ENCODE data around the gene ELFN2. TPM values are rescaled to one million over a fixed set of nuclear protein-coding genes. Genes with fewer than 3 reads are reported as not detected.

The ELFN2 gene
- total and polyA plus RNA-seq, 4 donors = 0.07 to 0.19 (median 0.08) TPM; not detected in 1

DNA sequence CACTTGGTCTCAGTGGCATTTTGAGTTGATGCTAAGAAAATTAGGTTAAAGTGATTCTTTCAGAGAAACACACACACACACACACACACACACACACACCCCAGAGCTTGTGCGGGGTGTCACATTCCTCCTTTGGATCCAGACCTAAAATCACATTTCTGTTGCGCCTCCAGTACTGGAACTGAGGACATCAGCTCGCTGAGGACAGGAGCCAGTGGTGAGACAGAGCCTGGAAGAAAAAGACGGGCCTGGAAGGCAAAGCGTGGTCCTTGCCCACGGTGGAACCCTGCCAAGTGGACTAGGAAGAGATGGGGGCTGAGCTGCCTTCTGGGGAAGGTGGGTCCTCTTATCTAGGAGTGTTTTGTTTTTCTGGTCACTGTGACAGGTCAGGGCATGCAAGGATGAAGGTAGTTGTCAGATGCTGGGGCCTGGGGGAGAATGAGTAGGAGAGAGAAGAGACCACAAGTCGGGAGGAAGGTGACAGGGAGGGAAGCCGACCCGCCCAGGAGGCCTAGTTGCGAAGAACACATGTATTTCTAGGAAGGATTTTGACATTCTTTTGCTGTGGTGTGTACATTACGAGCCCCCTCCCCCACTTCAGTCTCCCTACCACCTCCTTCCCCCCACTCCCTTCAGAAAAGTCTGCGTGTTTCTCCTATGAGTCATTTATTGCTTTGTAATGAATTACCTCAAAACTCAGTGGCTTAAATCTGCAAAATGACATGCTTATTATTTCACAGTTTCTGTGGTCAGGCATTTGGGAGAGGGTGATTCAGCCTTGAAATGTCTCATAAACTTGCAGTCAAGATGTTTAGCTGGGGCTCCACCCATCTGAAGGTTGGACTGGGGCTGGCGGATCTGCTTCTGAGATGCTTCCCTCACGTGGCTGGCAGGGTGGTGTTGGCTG lies 4.8 kb upstream of the ELFN2 start (continued):
- TF ChIP-seq, protein P1, sequence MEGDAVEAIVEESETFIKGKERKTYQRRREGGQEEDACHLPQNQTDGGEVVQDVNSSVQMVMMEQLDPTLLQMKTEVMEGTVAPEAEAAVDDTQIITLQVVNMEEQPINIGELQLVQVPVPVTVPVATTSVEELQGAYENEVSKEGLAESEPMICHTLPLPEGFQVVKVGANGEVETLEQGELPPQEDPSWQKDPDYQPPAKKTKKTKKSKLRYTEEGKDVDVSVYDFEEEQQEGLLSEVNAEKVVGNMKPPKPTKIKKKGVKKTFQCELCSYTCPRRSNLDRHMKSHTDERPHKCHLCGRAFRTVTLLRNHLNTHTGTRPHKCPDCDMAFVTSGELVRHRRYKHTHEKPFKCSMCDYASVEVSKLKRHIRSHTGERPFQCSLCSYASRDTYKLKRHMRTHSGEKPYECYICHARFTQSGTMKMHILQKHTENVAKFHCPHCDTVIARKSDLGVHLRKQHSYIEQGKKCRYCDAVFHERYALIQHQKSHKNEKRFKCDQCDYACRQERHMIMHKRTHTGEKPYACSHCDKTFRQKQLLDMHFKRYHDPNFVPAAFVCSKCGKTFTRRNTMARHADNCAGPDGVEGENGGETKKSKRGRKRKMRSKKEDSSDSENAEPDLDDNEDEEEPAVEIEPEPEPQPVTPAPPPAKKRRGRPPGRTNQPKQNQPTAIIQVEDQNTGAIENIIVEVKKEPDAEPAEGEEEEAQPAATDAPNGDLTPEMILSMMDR (IDR thresholded peaks at IDR 0.05; ENCODE audit: low read depth, low read length, missing input control) = no peak
- no peak for TF ChIP-seq RXRA (IDR thresholded peaks at IDR 0.05)
- TF ChIP-seq JUND (IDR thresholded peaks at IDR 0.05) = no peak
- TF ChIP-seq HNF4A (conservative IDR thresholded peaks at IDR 0.05) = no peak
- no peak for TF ChIP-seq MAX (IDR thresholded peaks at IDR 0.05)
- no peak for TF ChIP-seq RAD21 (IDR thresholded peaks at IDR 0.05)
- TF ChIP-seq EGR1 (IDR thresholded peaks at IDR 0.05; ENCODE audit: low read depth in 2 of 2) = no peak

GRCh38 chr22:37431366-37431765 lies 4.1 kb upstream of the ELFN2 start:
- 87% methylated on average over 9 of the region's 9 CpGs for WGBS
- Histone ChIP-seq H3K9ac (ENCODE audit: low read depth in 1 of 2, low read length in 2 of 2) (no peak overlapping the region), H3K36me3 (ENCODE audit: control insufficient read depth in 4 of 4, insufficient read depth in 3 of 4, low read depth in 1 of 4, low read length in 3 of 4) (no peaks in the 10 kb centered on the region), H3K9me3 (ENCODE audit: control insufficient read depth in 4 of 4, low read length in 3 of 4) (no peaks in the 10 kb centered on the region), H3K27ac (ENCODE audit: low read depth in 1 of 2, low read length in 2 of 2) (no peak overlapping the region), H3K4me3 (ENCODE audit: low read depth in 1 of 3, low read length in 3 of 3) (no peak overlapping the region), H3K4me1 (ENCODE audit: control insufficient read depth in 4 of 4, insufficient read depth in 4 of 4, low read length in 3 of 4) (peaks cover 2 to 13% (median 6%) of the 10 kb centered on the region in 4 donors), H3K27me3 (ENCODE audit: control insufficient read depth in 4 of 4, insufficient read depth in 4 of 4, low read length in 3 of 4) (no peaks in the 10 kb centered on the region)
- TF ChIP-seq MAX (IDR thresholded peaks at IDR 0.05) = no peak
- no peak for TF ChIP-seq SP1 (IDR thresholded peaks at IDR 0.05)
- no peak for TF ChIP-seq YY1 (IDR thresholded peaks at IDR 0.05)
- TF ChIP-seq, protein P2, sequence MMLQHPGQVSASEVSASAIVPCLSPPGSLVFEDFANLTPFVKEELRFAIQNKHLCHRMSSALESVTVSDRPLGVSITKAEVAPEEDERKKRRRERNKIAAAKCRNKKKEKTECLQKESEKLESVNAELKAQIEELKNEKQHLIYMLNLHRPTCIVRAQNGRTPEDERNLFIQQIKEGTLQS (IDR thresholded peaks at IDR 0.05) = no peak
- TF ChIP-seq, protein P3, sequence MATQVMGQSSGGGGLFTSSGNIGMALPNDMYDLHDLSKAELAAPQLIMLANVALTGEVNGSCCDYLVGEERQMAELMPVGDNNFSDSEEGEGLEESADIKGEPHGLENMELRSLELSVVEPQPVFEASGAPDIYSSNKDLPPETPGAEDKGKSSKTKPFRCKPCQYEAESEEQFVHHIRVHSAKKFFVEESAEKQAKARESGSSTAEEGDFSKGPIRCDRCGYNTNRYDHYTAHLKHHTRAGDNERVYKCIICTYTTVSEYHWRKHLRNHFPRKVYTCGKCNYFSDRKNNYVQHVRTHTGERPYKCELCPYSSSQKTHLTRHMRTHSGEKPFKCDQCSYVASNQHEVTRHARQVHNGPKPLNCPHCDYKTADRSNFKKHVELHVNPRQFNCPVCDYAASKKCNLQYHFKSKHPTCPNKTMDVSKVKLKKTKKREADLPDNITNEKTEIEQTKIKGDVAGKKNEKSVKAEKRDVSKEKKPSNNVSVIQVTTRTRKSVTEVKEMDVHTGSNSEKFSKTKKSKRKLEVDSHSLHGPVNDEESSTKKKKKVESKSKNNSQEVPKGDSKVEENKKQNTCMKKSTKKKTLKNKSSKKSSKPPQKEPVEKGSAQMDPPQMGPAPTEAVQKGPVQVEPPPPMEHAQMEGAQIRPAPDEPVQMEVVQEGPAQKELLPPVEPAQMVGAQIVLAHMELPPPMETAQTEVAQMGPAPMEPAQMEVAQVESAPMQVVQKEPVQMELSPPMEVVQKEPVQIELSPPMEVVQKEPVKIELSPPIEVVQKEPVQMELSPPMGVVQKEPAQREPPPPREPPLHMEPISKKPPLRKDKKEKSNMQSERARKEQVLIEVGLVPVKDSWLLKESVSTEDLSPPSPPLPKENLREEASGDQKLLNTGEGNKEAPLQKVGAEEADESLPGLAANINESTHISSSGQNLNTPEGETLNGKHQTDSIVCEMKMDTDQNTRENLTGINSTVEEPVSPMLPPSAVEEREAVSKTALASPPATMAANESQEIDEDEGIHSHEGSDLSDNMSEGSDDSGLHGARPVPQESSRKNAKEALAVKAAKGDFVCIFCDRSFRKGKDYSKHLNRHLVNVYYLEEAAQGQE (IDR thresholded peaks at IDR 0.05) = no peak
- no peak for TF ChIP-seq GABPA (IDR thresholded peaks at IDR 0.05 in 1 of 2, conservative IDR thresholded peaks at IDR 0.05 in 1 of 2)
- no peak for TF ChIP-seq ZBTB33 (IDR thresholded peaks at IDR 0.05)
- TF ChIP-seq FOXA1 (IDR thresholded peaks at IDR 0.05) = no peak
- no peak for TF ChIP-seq RAD21 (IDR thresholded peaks at IDR 0.05)
- no peak for DNase-seq (ENCODE audit: low spot score)

All from liver (tissue), 9 donors.